Activated T-helper 17 cell treated with anti-CD3 and anti-CD28 coated beads, Interleukin-2, amount 50 U/mL, for 72 hours (primary cell): ENCODE results near the gene FHAD1. TPM values are rescaled to one million over a fixed set of nuclear protein-coding genes. Genes with fewer than 3 reads are reported as not detected.

Experiments
- ATAC-seq: fragments of 150-1000 bp; cut with Tn5 transposase; replicated peaks from 2 replicates; pipeline ENCODE4 v1.10.0; 2021; ENCODE audit warnings: mild to moderate bottlenecking, moderate library complexity
- H3K27ac Mint-ChIP-seq: one replicate; pipeline ENCODE4 v1.8.0; 2022; ENCODE audit warnings: mixed read lengths
- H3K27me3 Mint-ChIP-seq: one replicate; pipeline ENCODE4 v1.8.0; 2022; ENCODE audit warnings: mixed read lengths
- H3K36me3 Mint-ChIP-seq: one replicate; pipeline ENCODE4 v1.8.0; 2022; ENCODE audit warnings: low read depth, mild to moderate bottlenecking, mixed read lengths
- H3K4me1 Mint-ChIP-seq: one replicate; pipeline ENCODE4 v1.8.0; 2022; ENCODE audit warnings: mixed read lengths
- H3K4me3 Mint-ChIP-seq: one replicate; pipeline ENCODE4 v1.8.0; 2022; ENCODE audit warnings: mild to moderate bottlenecking, mixed read lengths
- H3K9me3 Mint-ChIP-seq: one replicate; pipeline ENCODE4 v1.8.0; 2022; ENCODE audit warnings: mixed read lengths
- total RNA-seq, 2 donors: library from RNA; stranded (reverse); gene quantifications; one replicate each; pipeline ENCODE4 v1.2.3, GENCODE V29; 2022

Gene FHAD1
- total RNA-seq, 2 donors from 2014 or later: not detected

DNA sequence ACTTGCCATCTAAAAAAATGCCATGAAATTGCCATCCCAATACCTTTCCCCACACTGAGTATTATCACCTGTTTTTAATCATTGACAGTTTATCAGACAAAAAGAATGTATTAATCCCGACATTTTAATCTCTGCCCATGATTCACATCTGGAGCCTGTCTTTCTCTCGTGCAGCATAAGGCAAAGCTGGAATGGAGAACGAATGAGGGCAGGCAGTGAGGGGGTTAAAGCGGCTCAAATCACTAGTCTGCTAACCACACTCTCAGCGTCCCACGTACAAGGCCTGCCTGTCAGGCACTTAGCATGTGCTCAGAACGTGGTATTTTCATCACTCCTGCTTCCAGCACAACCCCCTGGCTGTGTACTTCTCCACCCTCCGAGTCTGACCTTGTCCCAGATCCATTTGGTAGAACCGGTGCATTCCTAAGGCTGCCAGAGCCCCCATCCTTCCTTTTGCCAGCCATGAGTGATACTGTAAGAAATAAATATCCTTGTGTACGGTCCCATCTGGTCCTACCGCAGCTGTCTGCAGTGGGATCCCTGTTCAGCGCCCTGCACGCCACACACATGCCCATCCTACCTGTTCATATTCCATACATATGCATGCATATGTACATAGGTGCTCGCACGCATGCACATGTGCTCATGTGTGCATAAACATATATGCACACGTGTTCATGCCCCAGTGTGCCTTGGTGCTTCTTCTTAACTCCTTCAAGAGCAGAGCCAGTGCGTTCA is 34.6 kb upstream of the FHAD1 start:
- no peak overlapping the region for H3K27ac Mint-ChIP-seq
- ATAC-seq: no peak
- no peak overlapping the region for H3K4me3 Mint-ChIP-seq
- no peaks in the 10 kb centered on the region for H3K36me3 Mint-ChIP-seq
- peaks cover 20% of the 10 kb centered on the region for H3K27me3 Mint-ChIP-seq
- H3K9me3 Mint-ChIP-seq: no peaks in the 10 kb centered on the region
- no peaks in the 10 kb centered on the region for H3K4me1 Mint-ChIP-seq

DNA sequence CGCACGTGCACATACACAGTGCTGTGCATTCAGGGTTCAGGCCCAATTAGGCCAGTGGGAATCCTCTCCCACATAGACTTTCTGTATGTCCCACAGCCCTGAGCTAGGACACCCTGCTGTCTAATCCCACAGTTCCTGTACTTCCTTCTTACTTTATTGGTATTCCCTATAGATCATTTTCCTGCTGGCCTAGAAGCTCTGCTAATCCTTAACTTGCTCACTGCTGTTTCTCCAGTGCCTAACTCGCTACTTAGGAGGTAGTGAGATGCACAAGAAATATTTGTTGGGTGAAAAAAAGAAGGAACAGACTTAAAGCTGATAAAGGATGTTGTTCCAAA is 34.1 kb upstream of the FHAD1 start:
- no peak for ATAC-seq
- H3K27me3 Mint-ChIP-seq: peaks cover 16% of the 10 kb centered on the region
- no peaks in the 10 kb centered on the region for H3K9me3 Mint-ChIP-seq
- no peaks in the 10 kb centered on the region for H3K4me1 Mint-ChIP-seq
- H3K27ac Mint-ChIP-seq: no peak overlapping the region
- H3K4me3 Mint-ChIP-seq: no peak overlapping the region
- no peaks in the 10 kb centered on the region for H3K36me3 Mint-ChIP-seq

GRCh38 chr1:15213341-15213821 is 33.6 kb upstream of the FHAD1 start:
- no peaks in the 10 kb centered on the region for H3K4me1 Mint-ChIP-seq
- H3K9me3 Mint-ChIP-seq: no peaks in the 10 kb centered on the region
- peaks cover 15% of the 10 kb centered on the region for H3K27me3 Mint-ChIP-seq
- no peaks in the 10 kb centered on the region for H3K36me3 Mint-ChIP-seq
- no peak overlapping the region for H3K27ac Mint-ChIP-seq
- no peak overlapping the region for H3K4me3 Mint-ChIP-seq
- no peak for ATAC-seq

- no peaks in the 10 kb centered on the region for H3K36me3 Mint-ChIP-seq
- no peaks in the 10 kb centered on the region for H3K9me3 Mint-ChIP-seq
- H3K4me3 Mint-ChIP-seq: no peak overlapping the region
- no peak overlapping the region for H3K27ac Mint-ChIP-seq
- H3K27me3 Mint-ChIP-seq: peaks cover 15% of the 10 kb centered on the region
- ATAC-seq: no peak
- H3K4me1 Mint-ChIP-seq: no peaks in the 10 kb centered on the region
These were observed 32.5 kb upstream of the FHAD1 start for GRCh38 chr1:15214527-15214926.

DNA sequence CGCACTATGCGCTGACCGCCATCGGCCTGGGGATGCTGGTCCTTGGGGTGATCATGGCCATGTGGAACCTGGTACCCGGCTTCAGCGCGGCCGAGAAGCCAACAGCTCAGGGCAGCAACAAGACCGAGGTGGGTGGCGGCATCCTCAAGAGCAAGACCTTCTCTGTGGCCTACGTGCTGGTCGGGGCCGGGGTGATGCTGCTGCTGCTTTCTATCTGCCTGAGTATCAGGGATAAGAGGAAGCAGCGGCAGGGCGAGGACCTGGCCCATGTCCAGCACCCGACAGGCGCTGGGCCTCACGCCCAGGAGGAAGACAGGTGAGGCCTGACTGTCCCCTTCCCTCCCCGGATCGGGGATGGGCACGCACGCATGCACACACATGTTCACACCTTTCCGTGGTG is 31.9 kb upstream of the FHAD1 start:
- no peaks in the 10 kb centered on the region for H3K4me1 Mint-ChIP-seq
- peaks cover 15% of the 10 kb centered on the region for H3K27me3 Mint-ChIP-seq
- no peaks in the 10 kb centered on the region for H3K36me3 Mint-ChIP-seq
- no peaks in the 10 kb centered on the region for H3K9me3 Mint-ChIP-seq
- H3K27ac Mint-ChIP-seq: no peak overlapping the region
- ATAC-seq: no peak
- H3K4me3 Mint-ChIP-seq: no peak overlapping the region

DNA sequence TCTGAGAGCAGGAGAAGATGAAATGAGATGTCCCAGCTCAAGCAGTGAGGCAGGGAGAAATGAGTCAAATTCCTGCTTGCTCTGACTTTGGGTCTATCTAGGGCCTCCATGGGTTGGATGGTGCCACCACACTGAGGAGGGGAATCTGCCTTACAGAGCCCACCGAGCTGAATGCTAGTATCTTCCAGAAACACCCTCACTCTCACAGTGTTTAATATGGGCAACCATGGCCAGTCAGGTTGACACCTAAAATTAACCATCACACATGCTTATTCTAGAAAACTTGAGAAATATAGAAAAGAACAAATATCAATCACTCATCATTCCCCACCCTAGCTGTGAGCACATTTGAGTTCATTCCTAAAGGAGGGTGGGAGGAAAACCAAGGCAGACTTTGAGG is 29.4 kb upstream of the FHAD1 start:
- H3K9me3 Mint-ChIP-seq: no peaks in the 10 kb centered on the region
- peaks cover 17% of the 10 kb centered on the region for H3K27me3 Mint-ChIP-seq
- H3K36me3 Mint-ChIP-seq: no peaks in the 10 kb centered on the region
- H3K4me3 Mint-ChIP-seq: no peak overlapping the region
- ATAC-seq: no peak
- no peak overlapping the region for H3K27ac Mint-ChIP-seq
- H3K4me1 Mint-ChIP-seq: no peaks in the 10 kb centered on the region

- H3K27me3 Mint-ChIP-seq: peaks cover 15% of the 10 kb centered on the region
- H3K4me3 Mint-ChIP-seq: no peak overlapping the region
- peak; percentile 39 for ATAC-seq
- H3K9me3 Mint-ChIP-seq: no peaks in the 10 kb centered on the region
- no peaks in the 10 kb centered on the region for H3K4me1 Mint-ChIP-seq
- no peaks in the 10 kb centered on the region for H3K36me3 Mint-ChIP-seq
- H3K27ac Mint-ChIP-seq: no peak overlapping the region
These were observed 28.4 kb upstream of the FHAD1 start for GRCh38 chr1:15218287-15219279.

DNA sequence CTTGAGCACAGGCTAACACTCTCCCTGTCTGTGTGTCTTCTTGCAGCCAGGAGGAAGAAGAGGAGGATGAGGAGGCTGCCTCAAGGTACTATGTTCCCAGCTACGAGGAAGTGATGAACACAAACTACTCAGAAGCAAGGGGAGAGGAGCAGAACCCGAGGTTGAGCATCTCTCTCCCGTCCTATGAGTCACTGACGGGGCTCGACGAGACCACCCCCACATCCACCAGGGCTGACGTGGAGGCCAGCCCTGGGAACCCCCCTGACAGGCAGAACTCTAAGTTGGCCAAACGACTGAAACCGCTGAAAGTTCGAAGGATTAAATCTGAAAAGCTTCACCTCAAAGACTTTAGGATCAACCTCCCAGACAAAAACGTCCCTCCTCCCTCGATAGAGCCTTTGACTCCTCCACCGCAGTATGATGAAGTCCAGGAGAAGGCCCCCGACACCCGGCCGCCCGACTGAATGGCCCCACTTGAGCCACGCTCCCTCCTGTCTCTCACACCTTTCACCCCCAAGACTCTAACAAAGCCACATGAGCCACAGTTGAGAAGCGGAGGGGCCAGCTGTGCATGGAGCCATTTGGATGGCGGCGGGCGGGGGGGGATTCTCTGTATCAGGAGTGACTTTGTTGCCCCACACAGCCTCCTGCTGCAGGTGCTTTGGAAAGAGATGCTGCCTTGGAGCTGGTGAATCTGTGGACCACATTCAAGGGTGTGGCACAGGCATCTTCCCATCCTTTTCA is 27.6 kb upstream of the FHAD1 start:
- ATAC-seq: peak; percentile 11

DNA sequence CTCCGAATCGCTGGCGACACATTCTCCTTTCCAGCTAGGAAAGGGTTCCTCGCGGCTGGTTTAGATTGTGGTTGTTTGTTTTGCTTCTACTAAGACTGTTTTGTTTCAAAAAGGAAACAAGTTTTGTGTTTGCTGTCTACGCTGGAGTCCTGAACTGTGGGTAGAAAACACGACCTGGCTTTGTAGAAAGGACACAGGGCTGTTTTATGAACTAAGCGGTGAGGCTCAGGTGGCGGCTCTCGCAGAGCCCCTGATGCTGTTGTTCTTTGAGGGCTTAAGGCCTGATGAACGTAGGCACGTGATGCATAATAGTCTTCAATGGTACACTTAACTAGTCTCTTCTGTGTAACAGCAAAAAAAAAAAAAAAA is 27.0 kb upstream of the FHAD1 start:
- no peak overlapping the region for H3K27ac Mint-ChIP-seq
- no peaks in the 10 kb centered on the region for H3K4me1 Mint-ChIP-seq
- no peak for ATAC-seq
- no peak overlapping the region for H3K4me3 Mint-ChIP-seq
- H3K9me3 Mint-ChIP-seq: no peaks in the 10 kb centered on the region
- no peaks in the 10 kb centered on the region for H3K36me3 Mint-ChIP-seq
- peaks cover 15% of the 10 kb centered on the region for H3K27me3 Mint-ChIP-seq

More for the DNA sequence above, 27.6 kb upstream of the FHAD1 start:
- Mint-ChIP-seq H3K27ac (no peak overlapping the region), H3K4me1 (no peaks in the 10 kb centered on the region), H3K9me3 (no peaks in the 10 kb centered on the region), H3K27me3 (peaks cover 15% of the 10 kb centered on the region), H3K4me3 (no peak overlapping the region), H3K36me3 (no peaks in the 10 kb centered on the region)

DNA sequence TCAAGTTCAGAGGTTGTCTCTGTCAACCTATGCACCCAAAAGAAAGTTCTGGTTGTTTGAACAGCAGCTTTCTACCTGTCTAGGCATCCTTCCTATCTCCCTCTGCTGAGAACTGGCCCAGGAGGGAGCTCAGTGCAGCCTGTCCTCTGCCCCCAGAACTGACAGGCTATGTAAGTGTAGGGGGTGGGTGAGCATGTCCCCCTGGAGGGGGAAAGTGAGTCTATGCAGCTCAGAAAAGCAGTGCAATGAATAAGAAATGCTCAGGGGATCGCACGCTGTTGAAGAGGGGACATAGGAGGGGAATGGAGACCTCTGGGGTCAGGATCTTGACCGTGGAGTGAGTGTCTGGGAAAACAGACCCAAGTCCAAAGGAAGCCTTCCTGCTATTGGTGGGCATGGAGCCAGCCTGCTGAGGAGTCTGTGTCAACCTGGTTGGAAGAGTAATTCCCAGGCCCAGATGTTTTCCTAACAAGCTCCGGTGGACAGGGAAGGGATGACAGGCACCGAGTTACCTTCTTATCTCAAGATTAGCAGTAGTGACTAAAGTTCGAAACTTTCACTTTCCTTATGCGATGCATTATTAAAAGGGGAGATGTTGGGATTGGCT is 26.1 kb upstream of the FHAD1 start:
- H3K27me3 Mint-ChIP-seq: peaks cover 15% of the 10 kb centered on the region
- H3K4me3 Mint-ChIP-seq: no peak overlapping the region
- no peaks in the 10 kb centered on the region for H3K9me3 Mint-ChIP-seq
- no peaks in the 10 kb centered on the region for H3K36me3 Mint-ChIP-seq
- H3K27ac Mint-ChIP-seq: no peak overlapping the region
- H3K4me1 Mint-ChIP-seq: no peaks in the 10 kb centered on the region
- ATAC-seq: no peak

DNA sequence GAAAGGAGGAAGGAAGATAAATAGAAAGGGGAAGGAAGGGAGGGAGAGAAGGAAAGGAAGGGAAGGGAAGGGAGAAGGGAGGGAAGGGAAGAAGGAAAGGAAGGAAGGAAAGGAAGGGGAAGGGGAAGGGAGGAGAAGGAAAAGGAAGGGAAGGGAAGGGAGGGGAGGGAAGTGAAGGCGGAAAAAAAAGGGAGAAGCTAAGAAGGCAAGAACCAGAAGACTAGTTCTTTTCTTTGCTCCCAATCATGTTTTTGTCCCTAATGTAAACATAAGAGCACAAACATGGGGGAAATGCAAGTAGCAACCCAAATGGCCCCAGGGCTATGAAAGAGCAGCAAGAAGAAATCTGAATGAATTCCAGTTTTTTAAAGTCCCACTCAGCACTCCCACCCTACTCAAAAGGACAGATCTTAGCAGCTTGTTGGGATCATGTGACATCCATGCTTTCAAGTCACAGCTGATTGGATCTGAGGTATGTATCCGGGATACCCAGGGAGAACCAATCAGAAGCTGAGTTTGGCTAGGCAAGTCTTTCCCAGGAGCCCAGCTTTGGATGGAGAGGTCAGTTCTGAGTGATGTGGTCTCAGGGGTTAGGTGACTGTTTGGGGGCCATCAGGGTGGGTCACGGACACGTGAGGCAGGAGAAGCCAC is 24.2 kb upstream of the FHAD1 start:
- Mint-ChIP-seq H3K4me1 (no peaks in the 10 kb centered on the region), H3K9me3 (no peaks in the 10 kb centered on the region), H3K4me3 (no peak overlapping the region), H3K36me3 (no peaks in the 10 kb centered on the region), H3K27me3 (peaks cover 15% of the 10 kb centered on the region), H3K27ac (no peak overlapping the region)
- no peak for ATAC-seq

DNA sequence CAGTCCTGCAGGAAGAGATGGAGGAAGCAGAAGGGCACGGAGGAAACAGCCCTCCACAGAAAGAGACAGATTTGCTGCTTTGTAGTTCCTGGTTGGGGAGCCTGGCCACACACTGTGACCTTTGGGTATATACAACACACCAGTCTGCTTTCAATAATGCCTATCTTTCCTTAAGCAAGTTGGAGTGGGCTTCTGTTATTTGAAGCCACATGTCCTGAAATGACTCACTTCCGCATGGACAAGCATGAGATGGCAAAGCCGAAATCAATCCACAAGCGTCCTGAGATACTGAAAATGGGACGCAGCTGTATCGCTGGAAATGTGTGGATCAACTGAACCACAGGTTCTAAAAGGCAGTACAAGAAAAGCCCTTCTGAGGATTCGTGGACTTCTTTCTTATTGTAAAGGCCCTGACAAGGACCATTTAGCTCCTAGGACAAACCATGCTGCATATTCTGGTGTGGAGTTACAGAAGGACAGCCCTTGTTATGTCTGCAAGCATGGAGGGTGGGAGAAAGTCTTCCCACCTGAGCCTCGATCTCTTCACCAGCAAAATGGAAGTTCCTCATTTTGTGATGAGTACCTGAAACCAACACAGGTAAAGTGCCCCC is 22.7 kb upstream of the FHAD1 start:
- Mint-ChIP-seq H3K27ac (no peak overlapping the region), H3K4me3 (no peak overlapping the region), H3K4me1 (no peaks in the 10 kb centered on the region), H3K9me3 (no peaks in the 10 kb centered on the region), H3K27me3 (peaks cover 11% of the 10 kb centered on the region), H3K36me3 (no peaks in the 10 kb centered on the region)
- no peak for ATAC-seq

- Mint-ChIP-seq H3K4me3 (no peak overlapping the region), H3K27ac (no peak overlapping the region), H3K27me3 (peaks cover 11% of the 10 kb centered on the region), H3K4me1 (no peaks in the 10 kb centered on the region), H3K9me3 (no peaks in the 10 kb centered on the region), H3K36me3 (no peaks in the 10 kb centered on the region)
- no peak for ATAC-seq
These were observed 22.0 kb upstream of the FHAD1 start for GRCh38 chr1:15224974-15225373.
